GM10248 (cell line): ENCODE results near the gene CCDC70.

Source experiments
- CTCF ChIA-PET: fragments of 300-600 bp; sonication (Branson Sonifier 250); formaldehyde crosslinking; extraction: SDS; loops from one replicate; lab custom pipeline; 2021; ENCODE audit warnings: antibody characterized with exemption; lab: Yijun Ruan, JAX
- POLR2A ChIA-PET: fragments of 350-650 bp; sonication (Branson Sonifier 250); formaldehyde crosslinking; extraction: SDS; loops from one replicate; lab custom pipeline; 2020; ENCODE audit warnings: antibody characterized with exemption; lab: Yijun Ruan, JAX
- DNase-seq: peaks from one replicate; pipeline ENCODE4 v3.0.0; 2012; ENCODE audit errors: extremely low spot score
- TF ChIP-seq, protein P1 (sequence below): IDR thresholded peaks from 2 replicates; pipeline ENCODE4 v1.5.1; 2012; ENCODE audit warnings: mild to moderate bottlenecking, low read depth; ENCODE audit errors: extremely low read depth, missing control alignments, control extremely low read depth

CCDC70 gene

DNA sequence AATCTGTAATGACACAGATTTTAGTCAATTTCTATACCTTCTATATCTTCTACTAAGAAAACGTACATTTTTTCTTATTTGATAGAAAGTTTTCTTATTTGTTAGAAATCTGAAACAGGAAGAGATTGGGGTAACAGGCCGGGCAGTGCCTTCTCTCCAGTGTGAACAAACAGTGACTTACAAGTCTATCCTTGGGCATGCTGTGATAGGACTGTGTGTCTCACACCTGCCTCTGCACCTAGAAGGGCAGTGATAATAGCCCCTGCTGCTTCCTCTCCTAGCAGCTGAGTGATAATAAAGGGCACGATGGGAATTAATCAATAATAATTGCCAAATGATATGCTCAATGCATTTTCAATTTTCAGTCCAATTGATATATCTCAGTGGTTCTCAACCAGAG, 18.2 kb upstream of the CCDC70 start:
- no peak for DNase-seq
- ChIA-PET POLR2A (no interaction called here), CTCF (interaction anchor here (1.8 to 3.0 kb wide), 2 partner anchors 10 to 284 kb away, joined by 6 to 13 read pairs; no protein-coding TSS in a partner anchor)
- TF ChIP-seq, protein P1, sequence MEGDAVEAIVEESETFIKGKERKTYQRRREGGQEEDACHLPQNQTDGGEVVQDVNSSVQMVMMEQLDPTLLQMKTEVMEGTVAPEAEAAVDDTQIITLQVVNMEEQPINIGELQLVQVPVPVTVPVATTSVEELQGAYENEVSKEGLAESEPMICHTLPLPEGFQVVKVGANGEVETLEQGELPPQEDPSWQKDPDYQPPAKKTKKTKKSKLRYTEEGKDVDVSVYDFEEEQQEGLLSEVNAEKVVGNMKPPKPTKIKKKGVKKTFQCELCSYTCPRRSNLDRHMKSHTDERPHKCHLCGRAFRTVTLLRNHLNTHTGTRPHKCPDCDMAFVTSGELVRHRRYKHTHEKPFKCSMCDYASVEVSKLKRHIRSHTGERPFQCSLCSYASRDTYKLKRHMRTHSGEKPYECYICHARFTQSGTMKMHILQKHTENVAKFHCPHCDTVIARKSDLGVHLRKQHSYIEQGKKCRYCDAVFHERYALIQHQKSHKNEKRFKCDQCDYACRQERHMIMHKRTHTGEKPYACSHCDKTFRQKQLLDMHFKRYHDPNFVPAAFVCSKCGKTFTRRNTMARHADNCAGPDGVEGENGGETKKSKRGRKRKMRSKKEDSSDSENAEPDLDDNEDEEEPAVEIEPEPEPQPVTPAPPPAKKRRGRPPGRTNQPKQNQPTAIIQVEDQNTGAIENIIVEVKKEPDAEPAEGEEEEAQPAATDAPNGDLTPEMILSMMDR: no peak

DNA sequence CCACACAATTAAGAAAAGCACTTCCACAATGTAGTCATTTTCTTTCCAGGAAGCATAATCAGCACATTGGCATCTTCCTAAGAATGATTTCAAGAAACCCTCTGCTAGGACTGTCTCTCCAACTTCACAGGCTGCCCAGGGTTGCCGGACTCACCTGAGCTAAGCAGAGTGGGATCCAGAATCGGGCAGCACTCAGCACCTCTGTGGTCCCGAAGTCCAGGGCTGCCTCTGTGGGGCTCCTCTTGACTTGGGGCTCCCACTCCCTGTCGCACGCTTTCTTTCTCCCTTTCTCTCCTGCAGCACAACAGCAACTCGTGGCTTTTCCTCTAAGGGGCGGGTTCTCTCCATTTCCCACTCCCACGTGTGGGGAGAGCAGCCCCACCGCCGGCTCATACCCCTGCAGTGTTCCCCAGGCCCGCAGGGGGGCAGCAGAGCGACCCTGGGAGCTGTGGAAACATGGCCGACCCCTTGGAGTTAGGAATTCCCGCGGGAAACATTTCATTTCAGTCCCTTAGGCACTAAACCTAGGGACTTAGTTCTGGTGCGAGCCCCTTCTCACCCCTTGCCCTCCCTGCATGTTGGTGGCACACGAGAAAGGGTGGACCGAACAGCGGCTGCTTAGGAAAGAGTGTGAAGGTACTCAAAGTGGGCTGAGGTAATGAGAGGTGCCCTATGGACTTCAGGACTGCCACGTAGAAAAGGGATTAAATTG, 16.8 kb upstream of the CCDC70 start, which contains the start of gene TMEM272:
TMEM272 (minus strand) TSS at position 316 of the 712 bp plus-strand sequence. CDS start 6,647 bp downstream, outside the sequence.
- DNase-seq: peak; percentile 77
- CTCF ChIA-PET: interaction anchor here (1.0 to 4.5 kb wide), 12 partner anchors 8 to 355 kb away, joined by 3 to 23 read pairs (median 6); no protein-coding TSS in a partner anchor
- POLR2A ChIA-PET: no interaction called here
- TF ChIP-seq, protein P1: peak; percentile 77

DNA sequence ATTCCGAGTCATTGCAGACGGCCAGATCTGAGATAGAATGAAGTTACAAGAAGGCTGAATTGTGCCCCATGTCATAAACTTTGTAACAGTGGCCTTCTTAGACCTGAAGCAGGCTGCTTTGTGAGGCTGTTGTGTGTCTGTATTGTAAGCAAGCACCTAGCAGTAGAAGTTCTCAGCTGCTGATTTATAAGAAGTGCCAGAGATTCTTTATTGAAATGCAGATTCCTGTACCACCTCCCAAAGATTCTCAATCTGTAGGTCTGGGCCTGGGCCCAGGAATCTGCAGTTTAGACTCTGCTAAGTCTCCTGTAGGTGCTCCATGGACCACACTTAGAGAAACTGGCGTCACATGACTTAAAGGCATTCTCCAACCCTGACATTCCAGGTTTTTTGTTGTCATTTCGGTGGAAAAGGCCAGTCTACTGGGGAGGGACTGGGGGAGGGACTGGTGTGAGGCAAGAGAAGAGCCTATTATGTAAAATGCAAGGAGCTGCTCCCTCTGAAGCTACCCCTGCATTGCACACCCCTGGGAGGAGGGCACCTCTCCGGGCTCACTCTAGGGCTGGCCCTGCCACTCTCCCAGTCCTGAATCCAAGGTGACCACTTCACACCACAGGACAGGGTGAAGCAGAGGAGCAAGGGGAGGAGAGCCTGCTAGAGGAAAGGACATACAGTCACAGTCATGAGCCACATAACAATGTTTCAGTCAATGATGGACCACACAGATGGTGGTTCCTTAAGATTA, 16.0 kb upstream of the CCDC70 start:
- no peak for DNase-seq
- CTCF ChIA-PET: interaction anchor here (1.0 to 4.5 kb wide), 12 partner anchors 10 to 354 kb away, joined by 3 to 23 read pairs (median 6); no protein-coding TSS in a partner anchor
- TF ChIP-seq, protein P1: no peak
- POLR2A ChIA-PET: no interaction called here

DNA sequence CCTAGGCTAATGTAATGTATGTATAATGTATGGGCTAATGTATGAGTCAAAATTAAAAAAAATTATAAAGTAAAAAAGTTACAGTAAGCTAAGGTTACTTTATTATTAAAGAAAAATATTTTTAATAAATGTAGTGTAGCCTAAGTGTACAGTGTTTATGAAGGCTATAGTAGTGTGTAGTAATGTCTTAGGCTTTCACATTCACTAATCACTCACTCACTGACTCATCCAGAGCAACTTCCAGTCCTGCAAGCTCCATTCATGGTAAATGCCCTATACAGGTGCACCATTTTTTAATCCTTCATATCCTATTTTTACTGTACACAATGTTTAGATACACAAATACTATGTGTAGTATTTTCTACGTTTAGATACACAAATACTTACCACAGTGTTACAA, 15.0 kb upstream of the CCDC70 start:
- TF ChIP-seq, protein P1: no peak

GRCh38 chr13:51848674-51849073, 13.1 kb upstream of the CCDC70 start:
- ChIA-PET CTCF (interaction anchor here (0.7 to 3.3 kb wide), 8 partner anchors 10 to 65 kb away, joined by 3 to 25 read pairs (median 4); no protein-coding TSS in a partner anchor), POLR2A (no interaction called here)
- TF ChIP-seq, protein P1: no peak
- DNase-seq: no peak

More for the DNA sequence above, 15.0 kb upstream of the CCDC70 start:
- DNase-seq: no peak
- ChIA-PET POLR2A (no interaction called here), CTCF (interaction anchor here (1.2 to 4.5 kb wide), 4 partner anchors 11 to 46 kb away, joined by 3 to 23 read pairs (median 5); no protein-coding TSS in a partner anchor)
